OCI-LY7 (cell line): Measurements from ENCODE around the gene BARX1.

ENCODE experiments used
- CTCF ChIP-seq: fragments of 200-600 bp; sonication (generic); conservative IDR thresholded peaks from 2 replicates; pipeline ENCODE4 v1.5.1; 2014; ENCODE audit warnings: mild to moderate bottlenecking, antibody characterized with exemption, low read length, moderate library complexity, mixed read lengths
- EZH2phosphoT487 ChIP-seq: fragments of 200-600 bp; sonication (generic); IDR thresholded peaks from 2 replicates; pipeline ENCODE4 v1.6.1; 2018; ENCODE audit warnings: low read depth, borderline replicate concordance, mild to moderate bottlenecking, mixed run types, antibody characterized with exemption, low read length, moderate library complexity, mixed read lengths

GRCh38 chr9:93969328-93969661 is 14.1 kb upstream of the BARX1 start:
- no peak for TF ChIP-seq CTCF
- TF ChIP-seq EZH2phosphoT487, result no peak
